DMS153 treated with DMSO at 0.1 percent for 48 hours (cell line): ENCODE data around the gene UNKL.

Experiments
- DNase-seq: peaks from one replicate; lab custom pipeline; 2025; ENCODE audit not compliant: unreplicated experiment; lab: John Stamatoyannopoulos, UW

UNKL gene

GRCh38 chr16:1407753-1408152 lies 6.8 kb downstream of the UNKL start:
- DNase-seq = no peak

DNA sequence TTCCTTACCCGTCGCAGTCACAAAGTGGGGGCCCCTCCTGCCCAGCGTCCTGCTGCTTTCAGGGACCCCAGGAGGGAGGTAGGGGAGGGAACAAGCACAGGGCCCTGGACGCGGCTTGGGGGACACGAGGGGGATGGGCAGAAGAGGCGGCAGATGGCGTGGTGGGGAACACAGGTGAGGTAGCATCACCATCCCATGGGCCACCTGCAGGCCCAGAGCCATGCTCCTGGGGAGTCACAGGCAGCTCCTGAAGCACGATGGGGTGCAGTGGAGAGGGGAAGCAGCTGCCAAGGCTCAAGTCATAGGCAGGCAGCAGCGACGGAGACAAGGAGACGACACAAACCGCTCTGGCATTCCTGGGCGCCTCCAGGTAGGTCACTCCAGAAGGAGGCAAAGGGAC lies 10.8 kb downstream of the UNKL start:
- DNase-seq = no peak

DNA sequence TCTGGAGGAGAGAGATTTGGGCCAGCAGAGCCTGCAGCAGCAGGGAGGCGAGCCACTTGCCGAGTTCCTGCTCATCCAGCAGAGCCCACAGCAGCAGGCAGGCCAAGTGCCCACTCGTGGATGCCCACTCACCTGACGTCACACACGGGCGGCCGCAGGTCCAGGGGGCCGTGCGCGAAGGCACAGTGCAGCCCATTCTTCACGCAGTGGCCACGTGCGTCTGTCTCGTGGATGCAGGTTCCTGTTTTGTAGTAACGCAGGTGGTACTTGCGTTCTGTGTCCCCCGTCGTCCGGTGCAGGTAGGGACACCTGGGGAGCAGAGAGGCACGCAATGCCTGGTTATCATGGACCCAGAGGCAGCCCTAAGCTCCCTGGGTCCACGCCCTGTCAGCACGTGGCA lies 11.5 kb downstream of the UNKL start:
- DNase-seq = no peak

GRCh38 chr16:1401758-1402154 lies 12.7 kb downstream of the UNKL start:
- DNase-seq = no peak

- DNase-seq = no peak
These were observed 13.3 kb downstream of the UNKL start for GRCh38 chr16:1401061-1401757.

DNA sequence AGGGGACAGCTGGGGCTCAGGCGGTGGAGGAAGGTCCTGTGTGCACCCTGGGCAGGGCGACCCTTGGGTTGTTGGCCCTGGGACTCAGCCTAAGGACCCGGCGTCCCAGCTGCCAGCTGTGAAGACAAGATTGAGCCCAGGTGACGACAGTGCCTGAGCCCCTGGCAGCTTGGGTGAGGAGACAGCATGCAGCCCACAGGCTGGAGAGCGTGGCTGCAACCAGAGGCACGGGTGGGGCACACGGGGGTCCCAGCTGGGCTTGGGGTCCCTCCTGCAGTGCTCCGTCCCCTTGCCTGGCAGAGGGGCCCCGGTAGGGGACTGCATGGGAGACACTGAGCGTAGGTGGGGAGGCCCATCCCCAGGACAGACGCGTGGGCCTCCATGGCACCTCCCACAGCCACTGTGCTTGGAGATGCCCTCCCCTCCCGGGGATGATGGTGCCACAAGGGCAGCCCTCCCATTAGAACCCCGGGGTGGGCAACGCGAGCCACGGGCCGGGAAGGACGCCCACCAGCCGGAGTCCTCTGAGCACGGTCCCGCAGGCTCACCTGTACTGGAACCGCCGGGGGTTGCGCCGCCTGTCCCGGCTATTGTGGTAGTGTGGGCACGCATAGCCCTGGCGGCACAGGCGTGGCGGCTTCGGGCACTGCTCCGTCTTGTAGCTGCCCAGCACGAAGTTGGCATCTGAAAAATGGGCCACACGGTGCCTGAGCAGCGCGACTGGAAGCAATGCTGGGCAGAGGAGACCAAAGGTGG lies 15.5 kb downstream of the UNKL start:
- DNase-seq = no peak

- DNase-seq = no peak
These were observed 16.2 kb downstream of the UNKL start for GRCh38 chr16:1398351-1398750.

DNA sequence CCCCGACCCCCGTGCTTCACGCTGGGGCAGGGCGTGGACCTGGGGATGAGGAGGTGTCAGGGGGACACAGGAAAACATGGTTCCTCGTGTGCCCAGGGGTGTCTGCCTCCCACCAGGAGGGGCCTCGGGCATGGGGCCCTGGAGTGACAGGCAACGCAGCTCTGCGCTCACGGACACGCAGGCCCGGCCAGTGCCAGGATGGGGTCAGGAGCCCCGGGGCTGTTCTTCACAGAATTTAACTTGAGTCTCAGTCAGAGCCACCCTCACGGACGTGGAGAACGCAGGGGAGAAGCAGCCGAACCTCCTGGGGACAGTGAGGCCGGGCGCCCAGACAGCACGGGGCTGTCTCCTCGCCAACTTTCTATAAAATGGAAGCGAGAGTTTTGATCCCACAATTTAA lies 16.7 kb downstream of the UNKL start:
- DNase-seq = no peak

- DNase-seq = no peak
These were observed 19.0 kb downstream of the UNKL start for GRCh38 chr16:1395444-1396031.

- no peak for DNase-seq
These were observed 20.0 kb downstream of the UNKL start for GRCh38 chr16:1394367-1394951.

DNA sequence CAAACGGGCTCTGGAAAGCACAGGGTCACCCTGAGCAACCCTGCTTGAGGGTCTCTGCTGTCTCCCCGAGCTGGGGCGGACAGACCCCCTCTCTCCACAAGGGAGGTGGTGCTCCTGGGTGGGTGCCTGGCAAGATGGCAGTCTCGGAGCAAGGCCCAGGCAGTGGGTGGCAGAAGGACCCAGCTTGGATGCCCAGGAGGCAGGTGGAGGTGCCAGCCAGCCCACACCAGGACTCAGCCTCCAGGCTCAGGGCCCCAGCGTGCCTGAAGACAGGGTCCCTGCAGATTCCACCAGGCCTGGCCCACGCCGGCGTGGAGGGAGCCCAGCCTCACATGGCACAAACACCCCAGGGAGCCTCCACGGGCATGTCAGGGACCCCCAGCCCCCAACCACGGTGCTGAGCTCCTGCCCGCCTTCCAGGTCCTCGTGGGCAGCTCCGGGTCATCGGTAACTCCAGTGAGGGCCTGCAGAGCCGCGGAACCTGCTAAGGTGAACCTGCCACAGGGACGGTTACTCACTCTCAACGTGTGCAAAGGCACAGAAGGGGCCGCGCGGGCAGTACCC lies 20.8 kb downstream of the UNKL start:
- DNase-seq = no peak

- DNase-seq = no peak
These were observed 21.7 kb downstream of the UNKL start for GRCh38 chr16:1392826-1393225.

DNA sequence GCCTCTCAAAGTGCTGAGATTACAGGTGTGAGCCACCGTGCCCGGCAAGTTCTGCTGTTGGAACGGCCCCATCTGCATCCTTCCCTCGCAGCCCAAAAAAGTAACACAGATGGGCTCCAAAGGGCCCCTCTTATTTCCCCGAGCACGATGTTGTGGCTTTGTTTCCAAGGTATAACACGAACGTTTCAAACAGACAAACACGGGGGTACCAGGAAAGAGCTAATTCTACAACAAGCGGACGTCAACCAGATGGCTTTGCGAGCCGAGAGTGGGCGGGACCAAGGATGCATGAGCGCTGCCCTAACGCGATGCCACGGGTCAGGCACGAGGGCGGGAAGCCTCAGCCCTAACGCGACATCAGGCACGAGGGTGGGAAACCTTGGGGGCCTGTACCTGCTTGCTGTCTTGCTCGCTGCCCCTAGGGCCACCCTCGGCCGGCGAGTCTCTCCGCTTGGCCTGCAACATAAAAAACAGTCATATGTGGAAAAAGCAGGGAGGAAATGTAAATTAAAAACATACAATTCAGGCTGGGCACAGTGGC lies 24.2 kb downstream of the UNKL start:
- DNase-seq = no peak

GRCh38 chr16:1389762-1390161 lies 24.7 kb downstream of the UNKL start:
- no peak for DNase-seq

- no peak for DNase-seq
These were observed 27.2 kb downstream of the UNKL start for GRCh38 chr16:1387331-1387730.

- no peak for DNase-seq
These were observed 29.3 kb downstream of the UNKL start for GRCh38 chr16:1385232-1385631.

GRCh38 chr16:1383556-1383955 lies 30.9 kb downstream of the UNKL start:
- DNase-seq = no peak

DNA sequence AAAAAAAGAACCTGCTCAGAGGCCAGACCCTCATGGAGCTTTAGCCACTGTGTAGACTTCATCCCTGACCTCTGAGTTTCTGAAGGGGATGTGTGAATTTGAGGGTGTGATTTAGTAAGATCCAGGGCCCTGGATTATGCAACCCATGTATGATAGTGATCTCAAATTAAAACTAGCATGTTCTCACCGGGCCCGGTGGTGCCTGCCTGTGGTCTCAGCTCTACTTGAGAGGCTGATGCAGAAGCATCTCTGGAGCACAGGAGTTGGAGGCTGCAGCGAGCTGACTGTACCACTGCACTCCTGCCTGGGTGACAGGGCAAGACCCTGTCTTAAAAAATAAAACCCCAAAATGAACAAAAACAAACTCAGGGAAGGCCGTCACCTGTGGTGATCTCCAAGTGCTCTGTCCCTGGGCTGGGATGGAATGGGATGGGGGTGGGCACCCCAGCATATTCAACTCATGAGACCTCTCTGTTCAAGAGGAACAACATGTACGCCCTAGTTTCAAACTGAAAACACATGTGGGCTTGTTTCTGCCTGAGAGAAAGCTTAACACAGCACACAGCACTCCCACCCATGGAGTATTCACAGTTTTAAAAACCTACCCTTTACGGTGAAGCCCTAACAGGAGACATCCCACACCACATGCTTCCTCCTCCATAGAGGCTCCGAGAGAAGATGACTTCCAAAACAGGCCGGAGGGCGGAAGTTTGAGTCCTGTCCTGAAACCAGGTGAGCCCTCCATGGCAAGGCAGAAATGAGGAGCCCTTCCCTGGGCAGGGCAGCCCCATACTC lies 32.7 kb downstream of the UNKL start:
- no peak for DNase-seq

DNA sequence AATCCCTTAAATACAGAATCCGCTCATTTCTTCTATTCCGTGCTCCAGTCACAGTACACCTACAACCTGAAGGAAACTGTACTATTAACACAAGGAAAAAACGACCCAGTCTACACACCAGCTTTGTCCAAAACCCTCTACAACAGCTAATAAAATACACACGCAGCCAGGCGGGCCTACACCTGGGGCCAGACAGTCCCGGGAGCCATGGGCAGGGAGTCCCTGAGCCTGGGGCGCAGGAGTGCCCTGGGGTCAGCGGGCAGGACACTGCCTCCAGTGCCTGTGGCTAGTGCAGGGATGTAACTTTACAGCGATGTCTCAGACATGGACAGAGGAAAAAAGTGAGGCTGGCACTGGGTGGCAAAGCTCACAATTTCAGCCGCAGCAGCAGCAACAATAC lies 34.3 kb downstream of the UNKL start:
- DNase-seq = no peak

- peak; percentile 21 for DNase-seq
These were observed 35.0 kb downstream of the UNKL start for GRCh38 chr16:1379304-1380076.
